ENCODE data around the gene RPL14.
A peak's percentile ranks its signal among the peaks of the same experiment; 100 is the strongest.
"Not testable (repeated sequence)": the region's sequence is repeated elsewhere in the genome, so short reads cannot be mapped to it uniquely, and the experiment has no call there.

RPL14 gene

DNA sequence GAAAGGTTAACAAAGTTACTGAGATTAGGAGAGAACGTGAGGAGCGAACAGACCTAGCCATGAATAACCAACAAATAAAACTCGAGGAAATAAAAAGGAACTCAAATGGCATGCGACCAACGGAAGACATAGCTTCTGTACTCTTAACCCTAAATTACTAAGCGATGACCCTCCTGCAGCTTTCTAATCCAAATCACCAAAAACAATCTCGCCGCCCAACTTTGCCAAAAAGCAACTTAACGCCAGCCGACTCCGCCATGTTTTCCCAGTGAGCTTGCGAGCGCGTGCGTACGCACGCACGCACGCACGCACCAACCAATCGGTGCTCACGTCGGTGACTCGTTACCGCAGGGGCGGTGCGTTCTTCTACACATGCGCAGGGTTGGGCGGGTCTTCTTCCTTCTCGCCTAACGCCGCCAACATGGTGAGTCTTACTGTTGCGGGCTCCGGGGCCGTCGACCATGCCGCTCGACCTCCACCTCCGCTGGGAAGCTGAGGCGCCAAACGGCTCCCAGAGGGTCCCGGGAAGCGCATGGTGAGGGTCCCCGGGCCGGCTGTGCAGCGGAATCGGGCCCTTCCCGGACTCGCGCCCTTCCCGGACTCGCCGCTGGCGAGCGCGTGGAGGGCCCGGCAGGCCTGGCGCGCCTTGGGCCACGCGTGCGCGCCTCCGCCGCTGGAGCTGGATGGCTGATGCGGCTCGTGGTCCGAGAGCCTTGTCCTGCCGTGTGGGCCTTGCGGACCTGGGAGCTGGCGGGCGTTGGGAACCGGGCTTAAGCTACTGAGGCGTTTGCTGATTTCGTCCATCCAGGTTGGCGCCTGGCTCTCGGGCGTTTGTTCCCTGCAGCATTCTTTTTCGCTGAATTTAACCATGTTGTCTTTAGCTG, at the start of gene RPL14:
TSS of gene RPL14 (plus strand) at position 400 of the 884 bp plus-strand sequence. CDS start at position 533, 133 bp downstream.
- peak; percentile 99 for DNase-seq

- DNase-seq = no peak
Observed at GRCh38 chr3:40407611-40408010, 49.5 kb upstream of the RPL14 start.

GRCh38 chr3:40414270-40414669, 42.9 kb upstream of the RPL14 start:
- DNase-seq = no peak

GRCh38 chr3:40417845-40418543, 39.1 kb upstream of the RPL14 start:
- DNase-seq = peak; percentile 16

- DNase-seq = no peak
Observed at GRCh38 chr3:40422861-40423260, 34.3 kb upstream of the RPL14 start.

- DNase-seq = no peak
Observed at GRCh38 chr3:40427045-40427669, 30.0 kb upstream of the RPL14 start.

- DNase-seq = peak; percentile 20
Observed at GRCh38 chr3:40432793-40433192, 24.3 kb upstream of the RPL14 start.

- peak; percentile 37 for DNase-seq
Observed at GRCh38 chr3:40437889-40438288, 19.2 kb upstream of the RPL14 start.

GRCh38 chr3:40445062-40445461, 12.1 kb upstream of the RPL14 start:
- no peak for DNase-seq

GRCh38 chr3:40445880-40446279, 11.3 kb upstream of the RPL14 start:
- DNase-seq = no peak

GRCh38 chr3:40450438-40450837, 6.7 kb upstream of the RPL14 start:
- DNase-seq = no peak

- no peak for DNase-seq
Observed at GRCh38 chr3:40451551-40451950, 5.6 kb upstream of the RPL14 start.

DNA sequence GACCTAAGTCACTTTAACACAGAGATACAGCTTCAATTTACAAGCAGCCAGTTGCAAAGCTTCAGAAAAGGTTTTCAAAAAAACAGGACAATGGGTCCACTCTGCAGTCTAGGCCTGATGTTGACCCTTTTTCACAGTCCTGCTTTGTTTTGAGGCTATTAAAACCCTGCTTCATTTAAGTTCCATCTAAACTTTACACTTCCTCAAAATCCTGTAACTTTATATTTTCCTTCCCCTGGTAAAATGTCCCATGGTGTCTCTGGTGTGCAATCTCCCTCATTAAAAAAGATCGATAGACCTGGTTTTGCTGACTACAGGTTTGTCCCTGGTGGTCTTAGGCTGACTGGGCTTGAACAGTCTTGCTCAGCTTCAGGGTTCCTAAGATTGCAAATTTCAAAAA, 5.1 kb upstream of the RPL14 start:
- no peak for DNase-seq

- DNase-seq = no peak
Observed at GRCh38 chr3:40452562-40452875, 4.6 kb upstream of the RPL14 start.

GRCh38 chr3:40452876-40453730, 4.0 kb upstream of the RPL14 start:
- DNase-seq = peak; percentile 100

- DNase-seq = no peak
Observed at GRCh38 chr3:40453933-40454332, 3.2 kb upstream of the RPL14 start.

DNA sequence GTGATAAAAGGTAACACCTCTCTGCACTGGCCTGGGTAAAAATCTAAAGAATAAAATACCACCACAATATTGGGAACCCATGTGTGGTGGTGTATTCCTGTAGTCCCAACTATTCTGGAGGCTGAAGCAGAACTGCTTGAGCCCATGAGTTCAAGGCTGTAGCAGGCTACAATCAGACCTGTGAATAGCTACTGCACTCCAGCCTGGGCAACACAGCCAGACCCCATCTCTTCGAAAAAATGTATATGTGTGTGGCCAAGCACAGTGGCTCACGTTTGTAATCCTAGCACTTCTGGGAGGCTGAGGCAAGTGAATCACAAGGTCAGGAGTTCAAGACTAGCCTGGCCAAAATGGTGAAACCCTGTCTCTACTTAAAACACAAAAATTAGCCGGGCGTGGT, 1.8 kb upstream of the RPL14 start:
- DNase-seq = no peak

GRCh38 chr3:40456279-40456939, 730 bp upstream of the RPL14 start:
- DNase-seq = peak; percentile 48

- DNase-seq = no peak
Observed at GRCh38 chr3:40458473-40458872, 1.3 kb downstream of the RPL14 start.

DNA sequence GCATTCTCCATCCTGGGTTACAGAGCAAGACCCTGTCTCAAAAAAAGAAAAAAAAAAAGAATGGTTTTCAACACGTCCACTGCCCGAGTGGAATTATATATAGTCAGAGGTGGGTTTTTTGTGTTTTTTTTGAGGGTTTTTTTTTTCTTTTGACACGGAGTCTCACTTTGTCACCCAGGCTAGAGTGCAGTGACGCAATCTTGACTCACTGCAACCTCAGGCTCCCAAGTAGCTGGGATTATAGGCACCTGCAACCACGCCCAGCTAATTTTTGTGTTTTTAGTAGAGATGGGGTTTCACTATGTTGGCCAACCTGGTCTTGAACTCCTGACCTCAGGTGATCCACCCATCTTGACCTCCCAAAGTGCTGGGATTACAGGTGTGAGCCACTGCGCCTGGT, 3.3 kb downstream of the RPL14 start:
- not testable (repeated sequence) for DNase-seq

DNA sequence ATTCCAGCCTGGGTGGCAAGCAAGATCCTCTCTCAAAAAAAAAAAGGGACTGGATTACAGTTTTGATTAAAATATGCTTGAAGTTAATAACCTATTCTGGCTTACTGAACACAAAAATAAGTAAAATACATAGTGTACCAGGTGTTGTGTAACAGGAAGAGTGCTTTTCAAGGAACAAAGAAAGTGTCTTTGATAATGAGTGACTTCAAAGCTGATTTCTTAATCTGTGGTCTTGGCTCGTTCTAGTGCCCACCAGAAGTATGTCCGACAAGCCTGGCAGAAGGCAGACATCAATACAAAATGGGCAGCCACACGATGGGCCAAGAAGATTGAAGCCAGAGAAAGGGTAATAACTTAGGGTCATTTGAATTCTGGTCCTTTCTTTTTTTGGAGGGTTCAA, 4.0 kb downstream of the RPL14 start:
- peak; percentile 57 for DNase-seq

- not testable (repeated sequence) for DNase-seq
Observed at GRCh38 chr3:40462838-40463237, 5.7 kb downstream of the RPL14 start.

Measured in hematopoietic multipotent progenitor cell treated with erythropoietin and hydrocortisone succinate and interleukin-3 and kit ligand, for 4 days (in vitro differentiated cells).